Endothelial cell of umbilical vein (primary cell): ENCODE data around the gene E2F4. TPM values are rescaled to one million over a fixed set of nuclear protein-coding genes. Genes with fewer than 3 reads are reported as not detected.

Source experiments
- BruUV-seq: library from RNA; stranded (reverse); fragments of 400-500 nt; replicated peaks from 2 replicates; lab custom pipeline; 2021; lab: Mats Ljungman, UMichigan
- CTCF ChIA-PET: fragments of 300-600, 350-600 bp; sonication (Branson Sonifier 250); formaldehyde crosslinking; loops from one replicate; lab custom pipeline; 2021; ENCODE audit warnings: antibody characterized with exemption, inconsistent platforms; lab: Charles Lee
- POLR2A ChIA-PET: fragments of 300-600, 350-600 bp; sonication (Branson Sonifier 250); formaldehyde crosslinking; loops from one replicate; lab custom pipeline; 2021; ENCODE audit warnings: antibody characterized with exemption, inconsistent platforms; lab: Charles Lee
- DNase-seq: peaks from one replicate; pipeline ENCODE4 v3.0.0-alpha.2; 2011; ENCODE audit warnings: low read depth, low spot score
- FAIRE-seq: peaks from 2 replicates; lab custom pipeline; 2011; peaks lifted over from hg19 to GRCh38; lab: Jason Lieb, UNC
- H2AFZ ChIP-seq: 2 replicates; pipeline ENCODE4 v1.6.0; 2012; ENCODE audit warnings: low read depth, low read length, control low read depth, inconsistent platforms
- H3K27ac ChIP-seq: 2 replicates; pipeline ENCODE4 v1.5.1; 2011; ENCODE audit warnings: low read depth, mild to moderate bottlenecking, control low read depth, low read length, moderate library complexity; ENCODE audit not compliant: insufficient read depth
- H3K27me3 ChIP-seq, 2 experiments: 2 replicates each; pipeline versions ENCODE4 v1.6.0 to v1.6.1; 2011; ENCODE audit warnings: low read length in 2 of 2, mixed read lengths in 1 of 2; ENCODE audit not compliant: control insufficient read depth in 2 of 2, insufficient read depth in 2 of 2
- H3K36me3 ChIP-seq, 2 experiments: 2 replicates in 1 of 2; 3 replicates in 1 of 2; pipeline ENCODE4 v1.5.1; 2011; ENCODE audit warnings: low read length in 2 of 2, mild to moderate bottlenecking in 1 of 2, moderate library complexity in 1 of 2; ENCODE audit not compliant: control insufficient read depth in 2 of 2, insufficient read depth in 2 of 2; ENCODE audit errors: extremely low read depth in 1 of 2
- H3K4me1 ChIP-seq: 3 replicates; pipeline ENCODE4 v1.5.1; 2011; ENCODE audit warnings: mild to moderate bottlenecking, low read length; ENCODE audit not compliant: control insufficient read depth, insufficient read depth; ENCODE audit errors: extremely low read depth
- H3K4me2 ChIP-seq: 2 replicates; pipeline ENCODE4 v1.6.1; 2011; ENCODE audit warnings: low read length, control low read depth, mixed read lengths; ENCODE audit not compliant: insufficient read depth
- H3K4me3 ChIP-seq, 3 experiments: fragments of 200-600 bp in 1 of 3; sonication (generic), shearing (Covaris generic) in 1 of 3; replicated peaks in 1 of 3; 2 replicates each; pipeline ENCODE4 v1.5.1; 2011 to 2016; ENCODE audit warnings: control low read depth in 3 of 3, low read length in 3 of 3, mild to moderate bottlenecking in 2 of 3, inconsistent platforms in 1 of 3, low read depth in 1 of 3, moderate library complexity in 1 of 3; ENCODE audit not compliant: insufficient read depth in 1 of 3
- H3K79me2 ChIP-seq: 2 replicates; pipeline ENCODE4 v1.6.0; 2012; ENCODE audit warnings: low read length, inconsistent platforms; ENCODE audit not compliant: control insufficient read depth, insufficient read depth
- H3K9ac ChIP-seq: replicated peaks from 2 replicates; pipeline ENCODE3; 2011; ENCODE audit warnings: low read length, control low read depth; ENCODE audit not compliant: insufficient read depth; ENCODE audit errors: extremely low read depth
- H3K9me1 ChIP-seq: replicated peaks from 3 replicates; pipeline ENCODE4 v1.6.0; 2011; ENCODE audit warnings: mild to moderate bottlenecking, low read length; ENCODE audit not compliant: control insufficient read depth, insufficient read depth; ENCODE audit errors: extremely low read depth
- H3K9me3 ChIP-seq: replicated peaks from 2 replicates; pipeline ENCODE4 v1.5.1; 2012; ENCODE audit warnings: low read length, inconsistent platforms; ENCODE audit not compliant: control insufficient read depth, insufficient read depth
- H4K20me1 ChIP-seq: replicated peaks from 2 replicates; pipeline ENCODE3; 2011; ENCODE audit warnings: mild to moderate bottlenecking, low read length; ENCODE audit not compliant: control insufficient read depth, insufficient read depth; ENCODE audit errors: extremely low read depth
- EZH2 ChIP-seq: IDR thresholded peaks from 2 replicates; pipeline ENCODE4 v1.6.1; 2012; ENCODE audit warnings: borderline replicate concordance, low read depth, mild to moderate bottlenecking, moderate library complexity, low read length, inconsistent platforms; ENCODE audit not compliant: severe bottlenecking
- MYC ChIP-seq: IDR thresholded peaks from one replicate; pipeline ENCODE4 v1.6.1; 2011; ENCODE audit warnings: mild to moderate bottlenecking, low read depth, low read length
- dilution Hi-C: fragments of 300-500 bp; cut with MboI; formaldehyde crosslinking; loops from one replicate; pipeline ENCODE4 v1.15.0; 2019; ENCODE audit warnings: low sequenced_read_pairs; ENCODE audit not compliant: extremely low pct_ligation_motif_present
- intact Hi-C: fragments of 100-400 bp; cut with micrococcal nuclease; formaldehyde crosslinking; loops from one replicate; pipeline ENCODE4 v1.10.0; 2022
- polyA plus RNA-seq, 4 experiments: library from polyadenylated mRNA; depleted of rRNA in 3 of 4; stranded (reverse) in 3 of 4; unstranded in 1 of 4; fragments of >200 nt; gene quantifications; 2 replicates each; pipeline versions ENCODE4 v1.2.1 to v1.2.3, GENCODE V29; 2011 to 2012; ENCODE audit warnings: missing spikeins in 1 of 4
- total RNA-seq: library from RNA; stranded (reverse); gene quantifications from 2 replicates; pipeline ENCODE4 v1.2.3, GENCODE V29; 2021
- TF ChIP-seq, protein P1 (sequence below): IDR thresholded peaks from 2 replicates; pipeline ENCODE4 v1.6.1; 2011; ENCODE audit not compliant: insufficient read depth, insufficient read length

The E2F4 gene
- total and polyA plus RNA-seq, 2 donors (not counting 3 experiments of a cell fraction or from before 2014, with no cell fraction given) = 112 to 168 TPM

DNA sequence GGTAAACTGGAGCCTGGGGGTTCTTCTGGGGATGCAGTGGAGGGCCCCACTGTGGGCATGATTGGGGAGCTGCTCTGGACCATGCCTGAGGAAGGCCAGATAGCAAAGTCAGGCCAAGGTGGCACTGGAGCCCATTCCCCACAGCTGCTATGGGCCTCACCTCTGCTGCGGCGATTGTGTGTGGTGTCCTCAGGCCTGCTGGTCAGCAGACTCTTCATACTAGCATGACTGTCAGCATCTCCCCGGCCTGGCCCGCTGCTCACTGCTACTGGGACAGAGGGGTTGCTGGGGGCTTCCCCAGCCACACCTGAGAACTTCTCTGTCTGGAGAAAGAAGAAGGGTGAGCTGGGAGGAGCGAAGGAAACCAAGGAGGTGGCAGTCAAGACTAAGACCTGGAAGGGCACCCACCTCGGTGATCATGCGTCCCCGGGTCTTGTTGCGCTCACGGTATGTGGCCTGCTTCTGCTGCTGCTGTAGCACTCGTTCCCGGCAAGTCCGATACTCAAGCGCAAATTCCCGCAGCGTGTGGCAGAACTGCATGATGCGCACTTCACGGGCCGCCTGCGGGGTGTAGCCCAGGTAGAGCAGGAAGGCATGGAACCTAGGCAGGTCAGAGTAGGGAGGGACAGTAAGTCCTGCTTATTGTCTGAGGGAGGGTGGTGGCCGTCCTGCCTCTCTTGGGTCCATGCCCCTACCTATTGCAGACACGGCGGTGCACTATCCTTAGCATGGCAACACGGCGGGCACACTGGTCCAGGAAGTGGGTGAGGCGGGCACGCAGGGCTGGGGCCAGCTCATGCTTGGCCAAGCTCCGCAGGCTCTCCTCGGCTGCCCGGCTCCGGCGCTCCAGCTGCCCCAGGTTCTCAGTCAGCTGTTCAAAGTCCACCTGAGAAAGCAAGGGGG, 38.2 kb downstream of the E2F4 start:
- Histone ChIP-seq H3K9me3 (no peaks in the 10 kb centered on the region), H3K27me3 (no peaks in the 10 kb centered on the region), H3K4me3 (no peak overlapping the region), H3K4me2 (no peak overlapping the region), H3K9me1 (no peaks in the 10 kb centered on the region), H3K36me3 (peaks cover 14 to 53% of the 10 kb centered on the region in 2 experiments), H3K79me2 (peaks cover 11% of the 10 kb centered on the region), H3K27ac (no peak overlapping the region), H3K4me1 (peaks cover 11% of the 10 kb centered on the region), H4K20me1 (no peaks in the 10 kb centered on the region), H3K9ac (no peak overlapping the region), H2AFZ (no peak overlapping the region)
- DNase-seq (no peak), FAIRE-seq (no peak)
- POLR2A ChIA-PET = interaction anchor here (1.5 kb wide), 1 partner anchor 14 kb away, joined by 5 read pairs; no protein-coding TSS in a partner anchor
- dilution Hi-C loops = no loop called here
- intact Hi-C loops = loop anchor here (5.0 kb wide), 1 partner anchor 38 kb away; the partner anchor contains the start of genes E2F4 and EXOC3L1
- CTCF ChIA-PET = no interaction called here
- BruUV-seq = no TSS peak
- TF ChIP-seq, protein P1, sequence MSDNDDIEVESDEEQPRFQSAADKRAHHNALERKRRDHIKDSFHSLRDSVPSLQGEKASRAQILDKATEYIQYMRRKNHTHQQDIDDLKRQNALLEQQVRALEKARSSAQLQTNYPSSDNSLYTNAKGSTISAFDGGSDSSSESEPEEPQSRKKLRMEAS = no peak
- TF ChIP-seq EZH2 = no peak
- no peak for TF ChIP-seq MYC
